ENCODE measurements around the gene FCRLA.

Gene FCRLA

GRCh38 chr1:161705537-161705936 is 1.5 kb upstream of the FCRLA start:
- no peaks in the 10 kb centered on the region for H3K4me1 ChIP-seq (ENCODE audit: control insufficient read depth in 2 of 2, insufficient read depth in 2 of 2, low read length in 2 of 2)
- H3K27me3 ChIP-seq (ENCODE audit: control insufficient read depth in 2 of 2, insufficient read depth in 2 of 2, low read length in 2 of 2): no peaks in the 10 kb centered on the region
- no peak overlapping the region for H3K9ac ChIP-seq (ENCODE audit: low read depth in 1 of 2, low read length in 2 of 2)
- H3K4me3 ChIP-seq (ENCODE audit: low read length in 2 of 2): no peak overlapping the region
- no peak overlapping the region for H3K27ac ChIP-seq (ENCODE audit: low read depth in 2 of 2, low read length in 2 of 2)
- H3K9me3 ChIP-seq (ENCODE audit: control insufficient read depth in 2 of 2, low read length in 2 of 2): no peaks in the 10 kb centered on the region
- H3K36me3 ChIP-seq (ENCODE audit: control insufficient read depth in 2 of 2, insufficient read depth in 2 of 2, low read length in 2 of 2): no peaks in the 10 kb centered on the region

GRCh38 chr1:161706113-161706481 is 932 bp upstream of the FCRLA start:
- no peak overlapping the region for H3K27ac ChIP-seq (ENCODE audit: low read depth in 2 of 2, low read length in 2 of 2)
- H3K9me3 ChIP-seq (ENCODE audit: control insufficient read depth in 2 of 2, low read length in 2 of 2): no peaks in the 10 kb centered on the region
- no peaks in the 10 kb centered on the region for H3K36me3 ChIP-seq (ENCODE audit: control insufficient read depth in 2 of 2, insufficient read depth in 2 of 2, low read length in 2 of 2)
- H3K4me1 ChIP-seq (ENCODE audit: control insufficient read depth in 2 of 2, insufficient read depth in 2 of 2, low read length in 2 of 2): no peaks in the 10 kb centered on the region
- H3K27me3 ChIP-seq (ENCODE audit: control insufficient read depth in 2 of 2, insufficient read depth in 2 of 2, low read length in 2 of 2): no peaks in the 10 kb centered on the region
- no peak overlapping the region for H3K4me3 ChIP-seq (ENCODE audit: low read length in 2 of 2)
- no peak overlapping the region for H3K9ac ChIP-seq (ENCODE audit: low read depth in 1 of 2, low read length in 2 of 2)

- no peaks in the 10 kb centered on the region for H3K4me1 ChIP-seq (ENCODE audit: control insufficient read depth in 2 of 2, insufficient read depth in 2 of 2, low read length in 2 of 2)
- H3K27ac ChIP-seq (ENCODE audit: low read depth in 2 of 2, low read length in 2 of 2): no peak overlapping the region
- no peaks in the 10 kb centered on the region for H3K9me3 ChIP-seq (ENCODE audit: control insufficient read depth in 2 of 2, low read length in 2 of 2)
- H3K9ac ChIP-seq (ENCODE audit: low read depth in 1 of 2, low read length in 2 of 2): no peak overlapping the region
- no peaks in the 10 kb centered on the region for H3K36me3 ChIP-seq (ENCODE audit: control insufficient read depth in 2 of 2, insufficient read depth in 2 of 2, low read length in 2 of 2)
- no peak overlapping the region for H3K4me3 ChIP-seq (ENCODE audit: low read length in 2 of 2)
- H3K27me3 ChIP-seq (ENCODE audit: control insufficient read depth in 2 of 2, insufficient read depth in 2 of 2, low read length in 2 of 2): no peaks in the 10 kb centered on the region
These were observed 474 bp downstream of the FCRLA start for GRCh38 chr1:161707503-161707902.

GRCh38 chr1:161709373-161709772 is 2.3 kb downstream of the FCRLA start:
- H3K9me3 ChIP-seq (ENCODE audit: control insufficient read depth in 2 of 2, low read length in 2 of 2): no peaks in the 10 kb centered on the region
- H3K4me3 ChIP-seq (ENCODE audit: low read length in 2 of 2): no peak overlapping the region
- no peaks in the 10 kb centered on the region for H3K27me3 ChIP-seq (ENCODE audit: control insufficient read depth in 2 of 2, insufficient read depth in 2 of 2, low read length in 2 of 2)
- H3K4me1 ChIP-seq (ENCODE audit: control insufficient read depth in 2 of 2, insufficient read depth in 2 of 2, low read length in 2 of 2): no peaks in the 10 kb centered on the region
- H3K27ac ChIP-seq (ENCODE audit: low read depth in 2 of 2, low read length in 2 of 2): no peak overlapping the region
- H3K36me3 ChIP-seq (ENCODE audit: control insufficient read depth in 2 of 2, insufficient read depth in 2 of 2, low read length in 2 of 2): no peaks in the 10 kb centered on the region
- H3K9ac ChIP-seq (ENCODE audit: low read depth in 1 of 2, low read length in 2 of 2): no peak overlapping the region

- no peak overlapping the region for H3K27ac ChIP-seq (ENCODE audit: low read depth in 2 of 2, low read length in 2 of 2)
- H3K36me3 ChIP-seq (ENCODE audit: control insufficient read depth in 2 of 2, insufficient read depth in 2 of 2, low read length in 2 of 2): no peaks in the 10 kb centered on the region
- H3K27me3 ChIP-seq (ENCODE audit: control insufficient read depth in 2 of 2, insufficient read depth in 2 of 2, low read length in 2 of 2): no peaks in the 10 kb centered on the region
- no peaks in the 10 kb centered on the region for H3K9me3 ChIP-seq (ENCODE audit: control insufficient read depth in 2 of 2, low read length in 2 of 2)
- H3K9ac ChIP-seq (ENCODE audit: low read depth in 1 of 2, low read length in 2 of 2): no peak overlapping the region
- no peaks in the 10 kb centered on the region for H3K4me1 ChIP-seq (ENCODE audit: control insufficient read depth in 2 of 2, insufficient read depth in 2 of 2, low read length in 2 of 2)
- H3K4me3 ChIP-seq (ENCODE audit: low read length in 2 of 2): no peak overlapping the region
These were observed 3.5 kb downstream of the FCRLA start for GRCh38 chr1:161710560-161710959.

- H3K4me3 ChIP-seq (ENCODE audit: low read length in 2 of 2): no peak overlapping the region
- no peak overlapping the region for H3K27ac ChIP-seq (ENCODE audit: low read depth in 2 of 2, low read length in 2 of 2)
- H3K36me3 ChIP-seq (ENCODE audit: control insufficient read depth in 2 of 2, insufficient read depth in 2 of 2, low read length in 2 of 2): no peaks in the 10 kb centered on the region
- no peaks in the 10 kb centered on the region for H3K9me3 ChIP-seq (ENCODE audit: control insufficient read depth in 2 of 2, low read length in 2 of 2)
- H3K27me3 ChIP-seq (ENCODE audit: control insufficient read depth in 2 of 2, insufficient read depth in 2 of 2, low read length in 2 of 2): peaks cover 0 to 5% of the 10 kb centered on the region in 2 donors
- no peak overlapping the region for H3K9ac ChIP-seq (ENCODE audit: low read depth in 1 of 2, low read length in 2 of 2)
- peaks cover 0 to 2% of the 10 kb centered on the region in 2 donors for H3K4me1 ChIP-seq (ENCODE audit: control insufficient read depth in 2 of 2, insufficient read depth in 2 of 2, low read length in 2 of 2)
These were observed 11.7 kb downstream of the FCRLA start for GRCh38 chr1:161718559-161719324.

GRCh38 chr1:161719325-161719611 is 12.2 kb downstream of the FCRLA start:
- H3K9ac ChIP-seq (ENCODE audit: low read depth in 1 of 2, low read length in 2 of 2): no peak overlapping the region
- no peaks in the 10 kb centered on the region for H3K36me3 ChIP-seq (ENCODE audit: control insufficient read depth in 2 of 2, insufficient read depth in 2 of 2, low read length in 2 of 2)
- H3K27me3 ChIP-seq (ENCODE audit: control insufficient read depth in 2 of 2, insufficient read depth in 2 of 2, low read length in 2 of 2): peaks cover 0 to 5% of the 10 kb centered on the region in 2 donors
- no peak overlapping the region for H3K4me3 ChIP-seq (ENCODE audit: low read length in 2 of 2)
- peaks cover 0 to 2% of the 10 kb centered on the region in 2 donors for H3K4me1 ChIP-seq (ENCODE audit: control insufficient read depth in 2 of 2, insufficient read depth in 2 of 2, low read length in 2 of 2)
- no peak overlapping the region for H3K27ac ChIP-seq (ENCODE audit: low read depth in 2 of 2, low read length in 2 of 2)
- H3K9me3 ChIP-seq (ENCODE audit: control insufficient read depth in 2 of 2, low read length in 2 of 2): no peaks in the 10 kb centered on the region

GRCh38 chr1:161720422-161720821 is 13.4 kb downstream of the FCRLA start:
- H3K4me1 ChIP-seq (ENCODE audit: control insufficient read depth in 2 of 2, insufficient read depth in 2 of 2, low read length in 2 of 2): peaks cover 0 to 2% of the 10 kb centered on the region in 2 donors
- H3K9ac ChIP-seq (ENCODE audit: low read depth in 1 of 2, low read length in 2 of 2): no peak overlapping the region
- no peaks in the 10 kb centered on the region for H3K9me3 ChIP-seq (ENCODE audit: control insufficient read depth in 2 of 2, low read length in 2 of 2)
- peaks cover 0 to 10% of the 10 kb centered on the region in 2 donors for H3K27me3 ChIP-seq (ENCODE audit: control insufficient read depth in 2 of 2, insufficient read depth in 2 of 2, low read length in 2 of 2)
- H3K4me3 ChIP-seq (ENCODE audit: low read length in 2 of 2): no peak overlapping the region
- H3K27ac ChIP-seq (ENCODE audit: low read depth in 2 of 2, low read length in 2 of 2): no peak overlapping the region
- no peaks in the 10 kb centered on the region for H3K36me3 ChIP-seq (ENCODE audit: control insufficient read depth in 2 of 2, insufficient read depth in 2 of 2, low read length in 2 of 2)

- H3K4me3 ChIP-seq (ENCODE audit: low read length in 2 of 2): no peak within 1 kb of the TSS
- H3K27ac ChIP-seq (ENCODE audit: low read depth in 2 of 2, low read length in 2 of 2): no peak within 1 kb of the TSS
- H3K9ac ChIP-seq (ENCODE audit: low read depth in 1 of 2, low read length in 2 of 2): no peak within 1 kb of the TSS
- peaks cover 6 to 10% of the 10 kb centered on the region in 2 donors for H3K27me3 ChIP-seq (ENCODE audit: control insufficient read depth in 2 of 2, insufficient read depth in 2 of 2, low read length in 2 of 2)
- H3K4me1 ChIP-seq (ENCODE audit: control insufficient read depth in 2 of 2, insufficient read depth in 2 of 2, low read length in 2 of 2): peaks cover 2 to 6% of the 10 kb centered on the region in 2 donors
- no peaks in the 10 kb centered on the region for H3K9me3 ChIP-seq (ENCODE audit: control insufficient read depth in 2 of 2, low read length in 2 of 2)
- H3K36me3 ChIP-seq (ENCODE audit: control insufficient read depth in 2 of 2, insufficient read depth in 2 of 2, low read length in 2 of 2): no peaks in the 10 kb centered on the region
These were observed 14.1 kb downstream of the FCRLA start, which contains the start of gene FCRLB for GRCh38 chr1:161720956-161721737. TSS of gene FCRLB (plus strand) at chr1:161721544. CDS start at chr1:161722673, 1,129 bp downstream.

- Histone ChIP-seq H3K4me3 (ENCODE audit: low read length in 2 of 2) (no peak overlapping the region), H3K9me3 (ENCODE audit: control insufficient read depth in 2 of 2, low read length in 2 of 2) (no peaks in the 10 kb centered on the region), H3K36me3 (ENCODE audit: control insufficient read depth in 2 of 2, insufficient read depth in 2 of 2, low read length in 2 of 2) (no peaks in the 10 kb centered on the region), H3K4me1 (ENCODE audit: control insufficient read depth in 2 of 2, insufficient read depth in 2 of 2, low read length in 2 of 2) (peaks cover 2 to 8% of the 10 kb centered on the region in 2 donors), H3K9ac (ENCODE audit: low read depth in 1 of 2, low read length in 2 of 2) (no peak overlapping the region), H3K27ac (ENCODE audit: low read depth in 2 of 2, low read length in 2 of 2) (no peak overlapping the region), H3K27me3 (ENCODE audit: control insufficient read depth in 2 of 2, insufficient read depth in 2 of 2, low read length in 2 of 2) (peaks cover 9 to 10% of the 10 kb centered on the region in 2 donors)
These were observed 14.8 kb downstream of the FCRLA start for GRCh38 chr1:161721738-161722343.

Data from mucosa of rectum (tissue), 2 donors.